Kidney epithelial cell (primary cell): ENCODE measurements around the gene CATSPERD. TPM values are rescaled to one million over a fixed set of nuclear protein-coding genes. Genes with fewer than 3 reads are reported as not detected.

Experiments
- DNase-seq: peaks from one replicate; pipeline ENCODE4 v3.0.0-alpha.2; 2010; ENCODE audit warnings: low read depth
- H3K27me3 ChIP-seq: 2 replicates; pipeline ENCODE4 v1.6.0; 2011; ENCODE audit warnings: low read length; ENCODE audit not compliant: control insufficient read depth, insufficient read depth
- H3K36me3 ChIP-seq: 2 replicates; pipeline ENCODE4 v1.5.1; 2011; ENCODE audit warnings: low read length; ENCODE audit not compliant: control insufficient read depth, insufficient read depth
- H3K4me3 ChIP-seq: 2 replicates; pipeline ENCODE4 v1.5.1; 2011; ENCODE audit warnings: low read depth, mild to moderate bottlenecking, control low read depth, low read length
- CTCF ChIP-seq: IDR thresholded peaks from 2 replicates; pipeline ENCODE4 v1.5.1; 2011; ENCODE audit warnings: mild to moderate bottlenecking, moderate library complexity, low read length, control low read depth, inconsistent platforms; ENCODE audit not compliant: insufficient read depth, poor library complexity, severe bottlenecking
- total RNA-seq: library from RNA; depleted of rRNA; stranded (reverse); fragments of >200 nt; gene quantifications from 2 replicates; pipeline ENCODE4 v1.2.3, GENCODE V29; 2015

Gene CATSPERD
- total RNA-seq, 1 donor from 2014 or later = not detected

- no peak overlapping the region for H3K4me3 ChIP-seq
- H3K36me3 ChIP-seq = no peaks in the 10 kb centered on the region
- no peak for TF ChIP-seq CTCF
- peaks cover 22% of the 10 kb centered on the region for H3K27me3 ChIP-seq
- DNase-seq = no peak
These were observed 88.6 kb downstream of the CATSPERD start for GRCh38 chr19:5809053-5809452.

- Histone ChIP-seq H3K36me3 (no peaks in the 10 kb centered on the region), H3K27me3 (peaks cover 20% of the 10 kb centered on the region), H3K4me3 (no peak overlapping the region)
- no peak for TF ChIP-seq CTCF
- no peak for DNase-seq
These were observed 89.0 kb downstream of the CATSPERD start for GRCh38 chr19:5809469-5809868.

- peaks cover 16% of the 10 kb centered on the region for H3K27me3 ChIP-seq
- DNase-seq = no peak
- H3K36me3 ChIP-seq = no peaks in the 10 kb centered on the region
- H3K4me3 ChIP-seq = no peak overlapping the region
- no peak for TF ChIP-seq CTCF
These were observed 90.7 kb downstream of the CATSPERD start for GRCh38 chr19:5811117-5811516.

- no peak overlapping the region for H3K4me3 ChIP-seq
- H3K36me3 ChIP-seq = no peaks in the 10 kb centered on the region
- TF ChIP-seq CTCF = no peak
- DNase-seq = no peak
- H3K27me3 ChIP-seq = peaks cover 12% of the 10 kb centered on the region
These were observed 93.8 kb downstream of the CATSPERD start for GRCh38 chr19:5814123-5814851.

GRCh38 chr19:5814852-5815246 lies 94.4 kb downstream of the CATSPERD start:
- no peaks in the 10 kb centered on the region for H3K36me3 ChIP-seq
- peaks cover 12% of the 10 kb centered on the region for H3K27me3 ChIP-seq
- no peak for DNase-seq
- no peak overlapping the region for H3K4me3 ChIP-seq
- TF ChIP-seq CTCF = no peak

GRCh38 chr19:5817218-5817617 lies 96.8 kb downstream of the CATSPERD start:
- Histone ChIP-seq H3K36me3 (no peaks in the 10 kb centered on the region), H3K4me3 (no peak overlapping the region), H3K27me3 (peaks cover 15% of the 10 kb centered on the region)
- DNase-seq = no peak
- TF ChIP-seq CTCF = no peak
